Stomach (tissue), 9 donors: Measurements from ENCODE around the gene HECW1. TPM values are rescaled to one million over a fixed set of nuclear protein-coding genes. Genes with fewer than 3 reads are reported as not detected.
"Not testable (repeated sequence)": the region's sequence is repeated elsewhere in the genome, so short reads cannot be mapped to it uniquely, and the experiment has no call there.

Experiments used
- DNase-seq, 2 donors: peaks; one replicate each; pipeline versions ENCODE4 v3.0.0 to v3.0.0-alpha.2; 2013 to 2019
- H3K27ac ChIP-seq, 5 donors: fragments of 200-600 bp in 4 of 5; sonication (generic) in 4 of 5; one replicate each; pipeline ENCODE4 v1.5.1; 2013 to 2019; ENCODE audit warnings: mild to moderate bottlenecking in 1 of 5, moderate library complexity in 1 of 5
- H3K27me3 ChIP-seq, 3 donors: fragments of 200-600 bp; sonication (generic); one replicate each; pipeline ENCODE4 v1.5.1; 2017 to 2019; ENCODE audit warnings: mixed run types in 1 of 3
- H3K36me3 ChIP-seq, 4 donors: fragments of 200-600 bp; sonication (generic); 1 replicate in 3 of 4; 2 replicates in 1 of 4; pipeline ENCODE4 v1.5.1; 2016 to 2019
- H3K4me1 ChIP-seq, 4 donors: fragments of 200-600 bp; sonication (generic); one replicate each; pipeline ENCODE4 v1.5.1; 2016 to 2019
- H3K4me3 ChIP-seq, 4 donors: fragments of 200-600 bp; sonication (generic) in 3 of 4; one replicate each; pipeline ENCODE4 v1.5.1; 2016 to 2019; ENCODE audit warnings: mild to moderate bottlenecking in 1 of 4
- H3K9me3 ChIP-seq, 4 donors: fragments of 200-600 bp; sonication (generic); one replicate each; pipeline ENCODE4 v1.5.1; 2016 to 2019
- CTCF ChIP-seq, 7 experiments: fragments of 450-650 bp in 4 of 7; fragments of 200-600 bp in 3 of 7; sonication (generic) in 3 of 7; IDR thresholded peaks; one replicate each; pipeline ENCODE4 v1.5.1; 2016 to 2019; ENCODE audit warnings: antibody characterized with exemption in 7 of 7, control low read depth in 2 of 7, mild to moderate bottlenecking in 1 of 7
- EP300 ChIP-seq: sonication (generic); formaldehyde crosslinking; IDR thresholded peaks from one replicate; pipeline ENCODE4 v1.6.1; 2017; ENCODE audit warnings: antibody characterized with exemption
- POLR2A ChIP-seq, 4 donors: fragments of 450-650 bp; IDR thresholded peaks; one replicate each; pipeline ENCODE4 v1.6.1; 2016; ENCODE audit warnings: antibody characterized with exemption in 4 of 4, control low read depth in 2 of 4, mild to moderate bottlenecking in 1 of 4, moderate library complexity in 1 of 4
- POLR2AphosphoS5 ChIP-seq, 3 donors: sonication (generic); formaldehyde crosslinking; IDR thresholded peaks; one replicate each; pipeline ENCODE4 v1.6.1; 2016; ENCODE audit warnings: antibody characterized with exemption in 3 of 3
- WGBS, 5 donors: extraction: QIAGEN DNeasy Blood & Tissue Kit in 3 of 5; methylation state at CpG; one replicate each; pipeline versions ENCODE4 v1.1.5 to v1.1.7; 2013 to 2018; 5-methylcytosine and 5-hydroxymethylcytosine counted together
- intact Hi-C: fragments of 100-400 bp; cut with DNase I; formaldehyde crosslinking; loops from one replicate; pipeline ENCODE4 v1.15.1; 2023; ENCODE audit warnings: low total_unique reads
- polyA plus RNA-seq, 3 donors: library from polyadenylated mRNA; stranded (reverse); fragments of 200-250 nt; gene quantifications; one replicate each; pipeline ENCODE4 v1.2.3, GENCODE V29; 2013
- total RNA-seq, 5 donors: library from RNA; depleted of rRNA; stranded (reverse); fragments of >200 nt; gene quantifications; one replicate each; pipeline versions ENCODE4 v1.1.0 to v1.2.3, GENCODE V29; 2014 to 2016
- donor health status: healthy with polysubstance abuse.
- donor health status: Bipolar disorder and iron deficiency.
- donor health status: healthy.

The HECW1 gene
- total and polyA plus RNA-seq, 8 donors: 0.29 to 11.1 (median 1.4) TPM; not detected in 1

- DNase-seq: no peak
- Histone ChIP-seq H3K4me1 (peaks cover 3 to 80% (median 8%) of the 10 kb centered on the region in 4 donors), H3K27ac (peak overlapping the region in 2 of 5 donors; percentile 43 to 54), H3K27me3 (no peaks in the 10 kb centered on the region), H3K9me3 (no peaks in the 10 kb centered on the region), H3K36me3 (peaks cover 2 to 22% (median 19%) of the 10 kb centered on the region in 4 donors), H3K4me3 (no peak overlapping the region)
- intact Hi-C loops: no loop called here
- WGBS, 5 donors: 87 to 100% (median 98%) methylated on average over 1 of the region's 1 CpG
- no peak for TF ChIP-seq POLR2A (IDR thresholded peaks at IDR 0.05)
- TF ChIP-seq EP300: no peak
Observed at GRCh38 chr7:43593010-43593409, 480.6 kb downstream of the HECW1 start.

- H3K9me3 ChIP-seq: no peaks in the 10 kb centered on the region
- H3K36me3 ChIP-seq: peaks cover 10 to 31% (median 28%) of the 10 kb centered on the region in 4 donors
- H3K4me3 ChIP-seq: no peak overlapping the region
- H3K4me1 ChIP-seq: peaks cover 0 to 70% (median under 1%) of the 10 kb centered on the region in 4 donors
- intact Hi-C loops: no loop called here
- H3K27ac ChIP-seq: peak overlapping the region in 1 of 5 donors; percentile 21
- no peak for TF ChIP-seq POLR2A (IDR thresholded peaks at IDR 0.05)
- TF ChIP-seq EP300: no peak
- no peak for TF ChIP-seq CTCF (IDR thresholded peaks at IDR 0.05)
- no peak for TF ChIP-seq POLR2AphosphoS5 (IDR thresholded peaks at IDR 0.05)
- H3K27me3 ChIP-seq: no peaks in the 10 kb centered on the region
- WGBS, 5 donors: 80 to 95% (median 89%) methylated on average over 2 of the region's 2 CpGs
- no peak for DNase-seq
Observed at GRCh38 chr7:43594020-43594419, 481.6 kb downstream of the HECW1 start.

- WGBS, 5 donors: 80 to 88% (median 84%) methylated on average over 5 of the region's 5 CpGs
- H3K4me1 ChIP-seq: peaks cover 0 to 46% (median 0%) of the 10 kb centered on the region in 4 donors
- DNase-seq, H3K27me3 ChIP-seq, H3K4me3 ChIP-seq, intact Hi-C loops, H3K27ac ChIP-seq, H3K9me3 ChIP-seq: not testable (repeated sequence)
- H3K36me3 ChIP-seq: peaks cover 18 to 50% (median 46%) of the 10 kb centered on the region in 4 donors
Observed at GRCh38 chr7:43596426-43596825, 484.0 kb downstream of the HECW1 start.

GRCh38 chr7:43600056-43600455, 487.6 kb downstream of the HECW1 start:
- no peak for TF ChIP-seq EP300
- TF ChIP-seq POLR2AphosphoS5 (IDR thresholded peaks at IDR 0.05): no peak
- no peak for TF ChIP-seq POLR2A (IDR thresholded peaks at IDR 0.05)
- no peak for TF ChIP-seq CTCF (IDR thresholded peaks at IDR 0.05)
- 92 to 96% (median 96%) methylated on average over 3 of the region's 3 CpGs for WGBS, 5 donors
- H3K4me1 ChIP-seq: peaks cover 0 to 27% (median 0%) of the 10 kb centered on the region in 4 donors

GRCh38 chr7:43602256-43602655, 489.8 kb downstream of the HECW1 start:
- Histone ChIP-seq H3K27me3 (no peaks in the 10 kb centered on the region), H3K4me3 (no peak overlapping the region), H3K27ac (no peak overlapping the region), H3K4me1 (peaks cover 0 to 19% (median 0%) of the 10 kb centered on the region in 4 donors), H3K9me3 (no peaks in the 10 kb centered on the region), H3K36me3 (peaks cover 18 to 47% (median 38%) of the 10 kb centered on the region in 4 donors)
- intact Hi-C loops: no loop called here
- no peak for DNase-seq
- WGBS, 5 donors: 78 to 94% (median 86%) methylated on average over 1 of the region's 1 CpG
- no peak for TF ChIP-seq EP300
- no peak for TF ChIP-seq POLR2A (IDR thresholded peaks at IDR 0.05)
- TF ChIP-seq CTCF (IDR thresholded peaks at IDR 0.05): no peak
- no peak for TF ChIP-seq POLR2AphosphoS5 (IDR thresholded peaks at IDR 0.05)

More at GRCh38 chr7:43600056-43600455, 487.6 kb downstream of the HECW1 start:
- intact Hi-C loops: no loop called here
- H3K27ac ChIP-seq: no peak overlapping the region
- H3K9me3 ChIP-seq: no peaks in the 10 kb centered on the region
- no peak overlapping the region for H3K4me3 ChIP-seq
- DNase-seq: no peak
- peaks cover 18 to 60% (median 50%) of the 10 kb centered on the region in 4 donors for H3K36me3 ChIP-seq
- H3K27me3 ChIP-seq: no peaks in the 10 kb centered on the region
